Measurements from ENCODE around the gene AJUBA.
"Not testable (repeated sequence)": the region's sequence is repeated elsewhere in the genome, so short reads cannot be mapped to it uniquely, and the experiment has no call there.

The AJUBA gene

GRCh38 chr14:22955702-22956569 lies 26.4 kb downstream of the AJUBA start:
- peak overlapping the region; percentile 91 for H3K27ac ChIP-seq
- no peak for DNase-seq (ENCODE audit: low read depth, low spot score)

GRCh38 chr14:22952418-22952817 lies 29.9 kb downstream of the AJUBA start:
- no peak for DNase-seq (ENCODE audit: low read depth, low spot score)
- H3K27ac ChIP-seq: no peak overlapping the region

GRCh38 chr14:22951795-22952194 lies 30.6 kb downstream of the AJUBA start:
- H3K27ac ChIP-seq; DNase-seq (ENCODE audit: low read depth, low spot score): not testable (repeated sequence)

GRCh38 chr14:22945642-22946041 lies 36.7 kb downstream of the AJUBA start:
- no peak overlapping the region for H3K27ac ChIP-seq
- DNase-seq (ENCODE audit: low read depth, low spot score): no peak

- no peak for DNase-seq (ENCODE audit: low read depth, low spot score)
- no peak overlapping the region for H3K27ac ChIP-seq
Observed at GRCh38 chr14:22939684-22940083, 42.7 kb downstream of the AJUBA start.

- no peak for DNase-seq (ENCODE audit: low read depth, low spot score)
- no peak overlapping the region for H3K27ac ChIP-seq
Observed at GRCh38 chr14:22935156-22935555, 47.2 kb downstream of the AJUBA start.

- DNase-seq (ENCODE audit: low read depth, low spot score): no peak
- no peak overlapping the region for H3K27ac ChIP-seq
Observed at GRCh38 chr14:22932146-22932545, 50.2 kb downstream of the AJUBA start.

- H3K27ac ChIP-seq: peak overlapping the region; percentile 68
- no peak for DNase-seq (ENCODE audit: low read depth, low spot score)
Observed at GRCh38 chr14:22929961-22930364, 52.4 kb downstream of the AJUBA start.

- peak within 1 kb of the TSS; percentile 90 for H3K27ac ChIP-seq
- DNase-seq (ENCODE audit: low read depth, low spot score): peak; percentile 99
Observed at GRCh38 chr14:22929104-22929960, 53.0 kb downstream of the AJUBA start, which contains the start of gene PRMT5. Gene PRMT5 (minus strand): TSS chr14:22929376. CDS start chr14:22929361, 15 bp downstream.

GRCh38 chr14:22928237-22929103 lies 53.9 kb downstream of the AJUBA start:
- H3K27ac ChIP-seq: peak overlapping the region; percentile 90
- no peak for DNase-seq (ENCODE audit: low read depth, low spot score)

- H3K27ac ChIP-seq: peak overlapping the region; percentile 90
- peak; percentile 41 for DNase-seq (ENCODE audit: low read depth, low spot score)
Observed at GRCh38 chr14:22926316-22926715, 56.0 kb downstream of the AJUBA start.

GRCh38 chr14:22925513-22925912 lies 56.8 kb downstream of the AJUBA start:
- H3K27ac ChIP-seq: peak overlapping the region; percentile 90
- DNase-seq (ENCODE audit: low read depth, low spot score): no peak

- H3K27ac ChIP-seq: no peak overlapping the region
- DNase-seq (ENCODE audit: low read depth, low spot score): no peak
Observed at GRCh38 chr14:22923746-22924145, 58.6 kb downstream of the AJUBA start.

- H3K27ac ChIP-seq: peak overlapping the region; percentile 83
- DNase-seq (ENCODE audit: low read depth, low spot score): no peak
Observed at GRCh38 chr14:22922294-22922693, 60.1 kb downstream of the AJUBA start.
